Ammon's horn (tissue), 1 donor: ENCODE results near the gene CCL13.

ENCODE experiments used
- DNase-seq: peaks from one replicate; pipeline ENCODE4 v3.0.0-alpha.2; 2016; ENCODE audit warnings: low spot score

CCL13 gene

GRCh38 chr17:34384822-34385605 lies 28.7 kb downstream of the CCL13 start:
- DNase-seq: no peak

GRCh38 chr17:34386343-34386696 lies 30.0 kb downstream of the CCL13 start:
- DNase-seq: no peak

- peak; percentile 51 for DNase-seq
Observed at GRCh38 chr17:34386697-34387550, 30.6 kb downstream of the CCL13 start.

DNA sequence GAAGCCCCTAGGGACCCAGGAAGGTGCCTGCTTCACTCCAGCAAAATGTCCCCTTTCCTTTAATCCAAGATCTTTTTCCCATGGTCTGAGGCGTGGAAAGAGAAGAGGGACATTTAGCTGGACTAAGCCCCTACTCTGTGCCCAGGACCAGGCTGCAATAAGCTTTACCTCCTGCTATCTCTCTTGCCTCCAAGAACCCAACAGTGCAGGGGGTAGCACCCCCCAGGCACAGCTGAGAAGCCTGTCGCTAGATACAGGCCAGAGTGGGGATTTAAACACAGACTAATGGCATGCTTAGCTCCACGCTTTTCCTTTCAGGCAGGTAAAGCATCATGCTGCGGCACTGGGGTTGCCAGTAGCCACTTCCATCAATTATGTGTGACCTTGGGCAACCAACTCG lies 31.3 kb downstream of the CCL13 start:
- DNase-seq: no peak

DNA sequence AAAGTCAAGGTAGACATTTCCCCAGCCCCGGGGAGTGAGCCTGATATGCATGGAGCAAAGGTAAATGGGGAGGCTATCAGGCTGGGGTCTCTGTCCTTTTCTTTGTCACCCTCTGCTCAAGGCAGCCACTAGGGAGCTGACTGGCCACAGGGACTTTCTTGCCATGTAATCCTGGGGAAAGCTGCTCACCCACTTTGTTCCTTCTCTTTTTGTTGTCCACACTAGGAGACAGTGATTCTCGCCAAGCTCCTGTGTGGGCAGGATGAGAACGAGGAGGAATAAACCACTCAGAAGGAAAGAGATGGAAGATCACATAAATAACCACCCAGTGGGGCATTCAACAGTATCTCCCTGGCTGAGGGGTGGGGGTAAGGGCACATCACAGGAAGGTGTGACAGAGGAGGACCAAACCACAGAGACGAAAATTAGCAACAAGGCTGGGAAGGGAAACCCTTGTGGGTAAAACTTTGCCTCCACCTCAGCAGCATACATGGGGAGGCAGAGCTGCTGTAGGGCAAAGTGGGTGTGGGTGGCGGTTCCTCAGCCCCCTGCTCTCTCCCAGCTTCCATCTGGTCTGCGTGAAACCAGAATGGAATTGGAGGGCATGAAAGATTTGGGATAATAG lies 33.0 kb downstream of the CCL13 start:
- DNase-seq: no peak

- DNase-seq: no peak
Observed at GRCh38 chr17:34390649-34391048, 34.4 kb downstream of the CCL13 start.

GRCh38 chr17:34391241-34391640 lies 35.0 kb downstream of the CCL13 start:
- DNase-seq: no peak

- no peak for DNase-seq
Observed at GRCh38 chr17:34393401-34393800, 37.1 kb downstream of the CCL13 start.

DNA sequence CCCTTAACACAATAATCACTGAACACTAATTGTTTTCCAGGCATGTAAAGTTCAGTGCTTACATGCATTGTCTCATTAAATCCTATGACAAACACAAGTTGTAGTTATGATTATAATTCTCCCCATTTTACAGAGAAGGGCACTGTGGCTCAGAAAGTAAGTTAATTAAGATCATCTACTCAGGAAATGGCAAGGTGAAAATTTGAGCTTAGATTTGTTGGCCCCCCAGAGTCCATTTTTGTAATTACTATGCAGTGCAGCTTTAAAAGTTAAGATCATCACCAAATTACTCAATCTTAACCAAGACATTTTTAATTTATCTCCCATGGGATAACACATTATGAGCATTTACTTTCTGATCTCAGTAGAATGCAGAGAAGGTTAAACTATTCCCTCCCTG lies 41.0 kb downstream of the CCL13 start:
- no peak for DNase-seq

DNA sequence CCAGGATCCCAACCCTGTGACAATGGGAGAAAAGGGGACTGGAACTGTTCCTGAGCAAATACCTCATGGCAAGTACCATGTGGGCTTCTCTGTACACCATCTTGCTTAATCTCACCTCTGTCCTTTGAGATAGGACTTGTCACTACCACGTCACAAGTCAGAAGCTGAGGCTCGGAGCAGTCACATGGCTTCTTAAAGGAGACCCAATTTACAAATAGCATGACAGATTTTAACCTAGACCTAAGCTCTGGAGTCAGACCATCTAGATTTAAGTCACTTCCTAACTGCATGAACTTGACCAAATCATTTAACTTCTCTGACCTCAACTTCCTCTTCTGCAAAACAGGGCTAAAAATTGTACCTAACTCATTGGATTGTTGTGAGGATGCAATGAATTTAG lies 42.7 kb downstream of the CCL13 start:
- peak; percentile 47 for DNase-seq

DNA sequence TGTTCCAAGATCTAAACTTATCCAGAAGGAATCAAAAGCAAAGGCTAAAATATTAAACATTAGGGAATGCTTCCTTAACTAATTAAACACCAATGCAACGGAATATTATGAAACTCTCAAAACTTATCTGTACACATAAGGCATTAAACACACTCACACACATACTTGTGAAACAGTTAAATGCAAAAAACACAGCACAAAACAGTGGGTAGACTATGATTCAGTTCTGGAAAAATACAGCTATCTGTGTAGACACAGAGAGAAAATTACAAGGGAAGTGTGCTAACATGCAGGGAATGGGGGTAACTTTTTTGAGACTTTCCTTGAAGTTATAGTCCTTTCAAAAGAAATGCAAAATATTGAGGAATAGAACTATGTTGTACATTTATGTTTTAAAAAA lies 43.4 kb downstream of the CCL13 start:
- no peak for DNase-seq

DNA sequence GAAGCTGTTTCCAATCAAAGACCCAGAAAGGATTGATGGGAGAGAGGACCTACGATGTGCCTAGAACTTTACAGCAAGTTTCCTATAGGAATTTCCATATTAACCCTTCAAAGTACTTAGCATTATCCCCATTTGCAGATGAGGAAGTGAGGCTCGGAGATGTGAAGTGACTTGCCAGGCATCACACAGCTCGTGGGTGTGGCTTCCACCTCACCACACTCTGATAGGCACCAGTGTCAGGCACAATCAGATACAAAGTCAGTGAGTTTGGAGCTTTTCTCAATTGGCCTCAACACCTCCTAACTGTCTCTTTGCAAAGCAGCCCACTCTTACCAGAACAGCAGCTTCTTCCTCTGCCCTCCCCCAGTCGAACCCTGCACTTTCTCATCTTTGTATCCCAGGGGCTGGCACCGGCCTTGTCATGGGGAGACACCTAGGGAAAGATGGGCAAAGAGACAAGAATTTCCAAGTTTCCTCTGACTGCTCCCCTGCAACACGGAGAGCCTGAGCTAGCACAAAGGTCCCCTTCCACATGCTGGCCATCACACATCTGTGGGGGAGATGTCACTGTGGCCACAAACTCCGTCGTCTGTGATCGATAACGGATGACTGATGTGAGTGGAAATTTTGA lies 44.1 kb downstream of the CCL13 start:
- no peak for DNase-seq

- DNase-seq: no peak
Observed at GRCh38 chr17:34401165-34401564, 44.9 kb downstream of the CCL13 start.

DNA sequence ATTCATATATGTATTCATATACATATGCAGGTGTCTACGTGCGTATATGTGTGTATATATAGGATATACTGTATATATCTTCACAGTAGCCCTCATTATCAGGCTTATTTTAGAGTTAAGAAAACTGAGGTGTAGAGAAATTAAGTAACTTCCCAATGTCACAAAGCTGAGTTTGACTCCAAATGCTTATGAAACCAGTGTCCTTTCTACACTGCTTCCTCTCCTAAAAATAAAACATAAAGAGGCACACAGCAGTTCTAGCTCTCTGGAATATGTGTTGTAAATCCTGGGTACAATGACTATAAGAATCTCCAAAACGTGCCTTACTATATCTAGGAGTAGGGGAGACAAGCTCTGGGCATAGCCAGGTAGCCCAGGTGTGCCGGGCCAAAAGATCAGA lies 46.7 kb downstream of the CCL13 start:
- no peak for DNase-seq

DNA sequence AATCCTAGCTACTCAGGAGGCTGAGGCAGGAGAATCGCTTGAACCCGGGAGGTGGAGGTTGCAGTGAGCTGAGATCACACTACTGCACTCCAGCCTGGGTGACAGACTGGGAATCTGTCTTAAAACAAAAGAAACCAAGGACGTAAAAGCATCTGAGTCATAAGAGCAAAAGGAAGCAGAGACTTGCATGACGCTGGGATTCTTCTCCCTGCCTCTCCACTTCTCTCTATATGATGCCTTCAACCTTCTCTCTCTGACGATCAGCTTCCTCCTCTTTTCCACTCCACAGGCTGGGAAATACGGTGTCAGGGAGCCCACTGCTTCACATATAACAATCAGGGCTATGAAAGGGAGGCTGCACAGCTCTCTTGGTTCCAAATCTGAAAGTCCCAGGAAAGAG lies 49.9 kb downstream of the CCL13 start:
- DNase-seq: no peak
